Urinary bladder (tissue), 4 donors: ENCODE results near the gene ATRN. TPM values are rescaled to one million over a fixed set of nuclear protein-coding genes. Genes with fewer than 3 reads are reported as not detected.

Experiments
- DNase-seq: peaks from one replicate; pipeline ENCODE4 v3.0.0-alpha.2; 2015; ENCODE audit errors: extremely low spot score
- H3K27ac ChIP-seq: one replicate; pipeline ENCODE4 v1.5.1; 2013; ENCODE audit warnings: low read depth, mild to moderate bottlenecking, moderate library complexity
- H3K36me3 ChIP-seq: one replicate; pipeline ENCODE4 v1.6.1; 2013; ENCODE audit warnings: mild to moderate bottlenecking, moderate library complexity; ENCODE audit not compliant: insufficient read depth
- H3K4me1 ChIP-seq: one replicate; pipeline ENCODE4 v1.6.1; 2013; ENCODE audit warnings: mild to moderate bottlenecking, moderate library complexity; ENCODE audit not compliant: insufficient read depth
- H3K4me3 ChIP-seq: one replicate; pipeline ENCODE4 v1.5.1; 2013; ENCODE audit warnings: low read depth, low read length
- WGBS: extraction: QIAGEN DNeasy Blood & Tissue Kit; methylation state at CpG from one replicate; pipeline ENCODE4 v1.1.7; 2013; 5-methylcytosine and 5-hydroxymethylcytosine counted together
- polyA plus RNA-seq: library from polyadenylated mRNA; stranded (reverse); fragments of 200-250 nt; gene quantifications from one replicate; pipeline ENCODE4 v1.2.3, GENCODE V29; 2013
- total RNA-seq: library from RNA; depleted of rRNA; stranded (reverse); fragments of >200 nt; gene quantifications from one replicate; pipeline ENCODE4 v1.2.3, GENCODE V29; 2014
- donor health status: healthy with polysubstance abuse.
- donor health status: healthy.

Gene ATRN
- total and polyA plus RNA-seq, 2 donors: 15.2 to 37.6 TPM

DNA sequence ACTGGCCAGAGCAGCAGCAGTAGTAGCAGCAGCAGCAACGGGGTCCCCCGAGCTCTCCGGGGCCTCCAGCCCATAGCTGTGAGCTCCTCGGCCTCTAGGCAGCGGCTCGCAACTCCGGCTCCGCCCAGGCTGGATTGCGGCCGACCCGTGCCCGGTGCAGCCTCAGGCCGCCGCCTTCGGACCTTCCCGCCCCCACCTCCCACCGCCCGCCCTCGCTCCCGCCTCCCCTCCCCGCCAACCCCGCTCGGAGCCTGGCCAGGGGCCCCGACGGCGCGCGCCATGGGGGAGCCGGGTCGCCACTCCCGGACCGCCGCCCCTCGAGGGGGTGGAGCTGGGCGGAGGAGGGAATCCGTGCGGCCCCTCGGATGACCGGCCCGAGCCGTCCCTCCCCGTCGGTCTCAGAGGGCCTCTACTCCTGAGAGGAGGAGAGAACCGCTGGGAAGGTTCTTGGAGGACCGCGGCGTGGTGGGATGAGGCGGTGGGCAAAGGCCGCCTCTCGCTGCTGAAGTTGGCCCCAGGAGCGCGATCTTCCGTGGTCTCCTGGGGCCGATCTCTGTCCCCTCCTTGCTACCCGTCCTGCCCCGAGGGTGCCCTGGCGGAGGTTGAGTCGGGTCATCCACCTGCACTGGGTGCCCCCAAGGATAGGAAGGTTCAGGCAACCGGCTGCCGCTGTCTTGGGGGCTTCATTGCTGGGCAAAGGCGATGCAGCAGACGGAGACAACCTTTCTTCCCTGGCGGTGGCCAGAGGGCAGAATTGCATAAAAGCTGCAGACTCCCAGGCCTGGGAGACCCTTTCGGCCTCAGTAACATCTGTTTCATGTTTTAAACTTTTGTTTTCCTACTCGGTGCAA, 211.3 kb downstream of the ATRN start, which contains the start of gene ADAM33:
Gene ADAM33 (minus strand): TSS at position 80 of the 851 bp plus-strand sequence. CDS start 6 bp downstream, at position 74.
- 6% methylated on average over 61 of the region's 65 CpGs for WGBS
- no peak for DNase-seq
- Histone ChIP-seq H3K4me1 (peaks cover 1% of the 10 kb centered on the region), H3K4me3 (peak within 1 kb of the TSS; percentile 58), H3K27ac (peak within 1 kb of the TSS; percentile 76), H3K36me3 (no peaks in the 10 kb centered on the region)

DNA sequence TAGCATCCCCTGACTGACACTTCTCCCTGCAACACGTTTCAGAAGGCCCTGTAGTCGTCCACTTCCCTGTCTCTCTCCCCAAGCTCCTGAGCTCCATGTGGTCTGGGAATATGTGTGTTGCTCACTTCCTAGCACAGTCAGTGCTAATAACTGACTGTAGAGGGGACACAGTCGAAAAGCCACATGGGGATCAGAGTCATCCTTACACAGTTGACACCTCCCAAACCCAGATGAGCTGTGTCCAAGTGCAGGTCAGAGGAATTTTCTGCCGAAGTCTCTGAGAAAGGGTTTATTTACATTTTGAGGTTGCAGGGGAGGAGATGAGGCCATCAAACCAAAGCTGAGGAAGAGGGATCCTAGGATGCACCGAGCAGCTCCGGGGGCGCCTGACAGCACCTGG, 214.5 kb downstream of the ATRN start:
- Histone ChIP-seq H3K27ac (peak overlapping the region; percentile 25), H3K4me1 (peaks cover 1% of the 10 kb centered on the region), H3K36me3 (no peaks in the 10 kb centered on the region), H3K4me3 (no peak overlapping the region)
- DNase-seq: no peak
- 52% methylated on average over 7 of the region's 7 CpGs for WGBS

DNA sequence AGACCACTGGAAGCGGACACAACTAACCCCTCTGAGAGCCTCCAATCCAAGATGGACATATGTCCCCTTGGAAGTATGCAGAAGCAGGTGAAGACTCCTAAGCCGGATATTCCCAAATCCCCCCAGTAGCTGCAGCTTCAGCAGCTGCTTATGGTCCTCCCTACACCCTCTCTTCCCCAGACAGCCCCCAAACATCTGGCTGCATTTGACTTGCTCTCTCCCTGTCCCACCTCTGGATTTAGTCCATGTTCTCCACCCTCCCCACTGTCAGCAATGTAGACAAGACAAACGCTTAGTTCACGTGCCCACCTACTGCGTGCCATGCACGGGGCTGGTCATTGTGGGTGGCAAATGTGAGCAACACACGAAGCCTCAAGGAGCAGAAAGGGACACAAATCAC, 215.6 kb downstream of the ATRN start:
- no peaks in the 10 kb centered on the region for H3K36me3 ChIP-seq
- H3K27ac ChIP-seq: peak overlapping the region; percentile 41
- H3K4me1 ChIP-seq: peaks cover 1% of the 10 kb centered on the region
- no peak overlapping the region for H3K4me3 ChIP-seq
- DNase-seq: no peak
- 34% methylated on average over 7 of the region's 7 CpGs for WGBS

DNA sequence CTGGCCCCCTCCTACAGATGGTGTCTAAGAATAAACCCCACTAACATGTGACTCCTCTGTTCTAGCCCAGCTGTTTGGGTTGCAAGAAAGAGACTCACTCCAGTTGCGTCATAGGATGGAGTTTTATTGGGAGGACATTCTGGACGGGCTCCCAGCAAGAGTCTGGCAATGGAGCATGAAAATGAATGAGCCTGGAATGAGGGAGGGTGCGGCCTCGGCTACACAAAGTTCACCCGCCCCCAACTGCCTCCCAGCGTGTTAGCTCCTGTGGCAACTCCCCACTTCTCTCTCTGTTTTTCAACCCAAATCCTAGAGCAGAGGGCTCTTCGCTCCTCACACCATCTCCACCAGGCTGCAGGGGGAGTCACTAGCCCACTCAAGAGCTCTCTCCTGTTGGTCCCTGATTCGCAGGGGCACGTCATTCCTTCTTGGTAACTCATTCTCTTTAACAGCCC, 216.1 kb downstream of the ATRN start:
- Histone ChIP-seq H3K27ac (no peak overlapping the region), H3K36me3 (no peaks in the 10 kb centered on the region), H3K4me1 (peaks cover 1% of the 10 kb centered on the region), H3K4me3 (no peak overlapping the region)
- WGBS: 15% methylated on average over 9 of the region's 9 CpGs
- peak; percentile 92 for DNase-seq

DNA sequence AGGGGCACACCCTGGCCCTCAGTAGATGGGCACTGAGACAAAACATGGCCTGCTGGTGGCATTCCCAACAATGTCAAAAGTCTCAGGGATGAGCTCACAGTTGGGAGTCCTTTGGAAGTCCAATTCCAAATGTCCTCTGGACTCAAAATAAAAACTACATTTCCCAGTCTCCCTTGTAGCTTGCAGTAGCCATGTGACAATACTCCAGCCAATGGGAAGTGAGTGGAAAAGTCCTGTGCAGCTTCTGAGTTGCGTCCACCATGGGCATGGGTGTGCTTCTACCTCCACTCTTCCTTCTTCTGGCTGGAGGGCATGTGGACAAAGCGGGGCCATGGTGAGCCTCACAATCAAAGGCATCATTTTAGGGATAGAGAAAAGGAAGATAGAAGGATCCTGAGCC, 216.8 kb downstream of the ATRN start:
- no peaks in the 10 kb centered on the region for H3K4me1 ChIP-seq
- no peak for DNase-seq
- H3K36me3 ChIP-seq: no peaks in the 10 kb centered on the region
- H3K27ac ChIP-seq: no peak overlapping the region
- WGBS: 59% methylated on average over 2 of the region's 2 CpGs
- no peak overlapping the region for H3K4me3 ChIP-seq

DNA sequence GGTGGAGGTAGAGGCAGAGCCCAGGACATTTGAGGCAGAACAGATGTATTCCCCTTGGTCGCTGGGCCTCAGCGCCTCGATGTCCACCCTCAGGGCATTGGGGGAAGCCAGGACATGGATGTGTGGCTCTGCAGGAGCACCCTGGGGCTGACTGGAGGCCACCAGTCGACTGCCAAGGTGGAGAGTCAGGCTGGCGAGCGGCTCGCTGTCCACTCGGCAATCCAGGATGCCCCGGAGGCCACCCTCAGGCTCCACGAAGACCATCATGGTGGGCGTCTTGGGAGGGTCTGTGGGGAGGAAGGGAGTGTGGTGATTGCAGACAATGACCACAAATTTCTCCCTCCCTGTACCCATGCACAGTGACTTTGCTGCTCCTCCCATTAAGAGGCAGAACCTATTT, 219.2 kb downstream of the ATRN start:
- no peaks in the 10 kb centered on the region for H3K36me3 ChIP-seq
- no peak overlapping the region for H3K27ac ChIP-seq
- H3K4me3 ChIP-seq: no peak overlapping the region
- no peak for DNase-seq
- 94% methylated on average over 11 of the region's 11 CpGs for WGBS
- H3K4me1 ChIP-seq: no peaks in the 10 kb centered on the region

DNA sequence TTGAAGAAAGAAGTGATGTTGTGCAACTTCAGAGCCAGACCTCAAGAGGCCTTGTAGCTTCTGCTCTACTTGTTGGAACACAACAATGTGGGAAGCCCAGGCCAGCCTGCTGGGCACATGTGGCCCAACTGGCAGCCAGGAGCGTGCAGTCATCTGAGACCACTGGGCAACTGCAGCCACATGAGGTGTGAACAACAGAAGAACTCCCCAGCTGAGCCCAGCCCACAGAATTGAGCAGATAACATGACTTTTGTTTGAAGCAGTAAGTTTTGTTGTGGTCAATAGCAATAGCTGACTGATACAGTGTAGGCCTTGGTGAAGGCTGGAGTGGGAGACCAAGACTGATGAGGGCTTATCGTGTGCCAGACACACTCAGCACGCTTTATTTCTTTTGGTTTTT, 219.6 kb downstream of the ATRN start:
- Histone ChIP-seq H3K27ac (no peak overlapping the region), H3K4me1 (no peaks in the 10 kb centered on the region), H3K4me3 (no peak overlapping the region), H3K36me3 (no peaks in the 10 kb centered on the region)
- DNase-seq: no peak
- WGBS: over 99% methylated on average over 3 of the region's 3 CpGs

DNA sequence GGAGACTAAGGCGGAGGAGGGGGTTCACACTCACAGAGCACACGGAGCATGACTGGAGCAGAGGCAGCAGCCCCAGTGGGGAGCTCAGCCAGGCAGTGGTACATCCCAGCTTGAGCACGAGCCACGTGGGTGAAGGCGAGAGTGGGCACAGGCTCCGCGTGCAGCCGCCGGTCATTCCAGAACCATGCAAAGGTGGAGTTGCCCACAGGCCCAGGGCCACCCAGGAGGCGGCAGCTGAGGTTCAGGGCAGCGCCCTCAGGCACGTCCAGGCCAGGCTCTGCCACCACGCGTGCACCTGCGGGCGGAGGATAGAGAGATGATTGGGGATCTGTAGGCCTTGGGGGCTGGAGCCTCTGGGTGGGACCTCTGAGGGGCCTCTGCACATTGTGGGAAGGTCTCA, 220.5 kb downstream of the ATRN start:
- no peaks in the 10 kb centered on the region for H3K4me1 ChIP-seq
- no peak overlapping the region for H3K4me3 ChIP-seq
- 95% methylated on average over 16 of the region's 16 CpGs for WGBS
- no peak for DNase-seq
- no peaks in the 10 kb centered on the region for H3K36me3 ChIP-seq
- H3K27ac ChIP-seq: no peak overlapping the region

DNA sequence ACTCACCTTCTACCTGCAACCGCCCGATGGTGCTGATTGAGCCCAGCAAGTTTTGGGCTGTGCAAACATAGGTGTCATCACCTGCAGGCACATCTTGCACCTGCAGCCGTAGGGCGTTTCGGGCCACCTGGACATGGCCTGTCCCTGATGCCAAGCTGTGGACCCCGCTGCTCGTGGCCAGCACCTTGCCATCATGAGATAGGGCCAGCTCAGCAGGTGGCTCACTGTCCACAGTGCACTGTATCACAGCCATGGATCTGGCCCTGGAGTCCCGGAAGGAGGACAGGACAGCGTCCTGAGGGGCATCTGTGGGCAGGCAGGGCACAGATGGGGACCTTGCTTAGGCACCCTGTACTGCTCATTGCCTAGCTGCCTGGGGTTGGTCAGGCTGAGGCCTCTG, 221.1 kb downstream of the ATRN start:
- Histone ChIP-seq H3K36me3 (no peaks in the 10 kb centered on the region), H3K27ac (no peak overlapping the region), H3K4me3 (no peak overlapping the region), H3K4me1 (no peaks in the 10 kb centered on the region)
- 88% methylated on average over 9 of the region's 9 CpGs for WGBS
- DNase-seq: no peak

DNA sequence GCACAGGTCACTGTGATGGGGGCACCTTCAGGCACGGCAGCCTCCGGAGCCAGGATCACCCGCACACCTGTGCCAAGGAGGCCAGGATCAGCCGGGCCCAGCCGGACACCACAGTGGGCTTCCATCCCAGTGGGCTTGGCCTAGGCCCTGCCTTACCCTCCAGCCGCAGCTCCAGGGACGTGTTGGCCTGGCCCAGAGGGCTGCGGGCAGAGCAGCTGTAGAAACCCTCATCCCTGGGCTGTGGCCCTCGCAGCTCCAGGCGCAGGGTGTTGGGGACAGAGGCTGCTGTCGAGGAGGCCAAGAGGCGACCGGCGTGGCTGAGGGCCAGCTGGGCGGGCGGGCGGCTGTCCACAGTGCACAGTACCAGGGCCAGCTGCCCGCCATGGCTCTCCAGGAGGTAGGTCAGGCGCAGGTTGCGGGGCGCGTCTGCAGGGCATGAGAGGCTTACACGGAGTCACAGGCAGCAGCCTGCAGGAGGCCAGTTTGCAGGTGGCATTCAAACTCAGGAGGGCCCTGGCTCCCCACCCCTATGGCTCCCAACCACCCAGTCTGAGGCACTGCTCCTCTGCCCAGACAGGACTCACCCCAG, 222.0 kb downstream of the ATRN start:
- no peak for DNase-seq
- no peak overlapping the region for H3K4me3 ChIP-seq
- no peaks in the 10 kb centered on the region for H3K4me1 ChIP-seq
- H3K36me3 ChIP-seq: no peaks in the 10 kb centered on the region
- 93% methylated on average over 23 of the region's 23 CpGs for WGBS
- H3K27ac ChIP-seq: no peak overlapping the region

DNA sequence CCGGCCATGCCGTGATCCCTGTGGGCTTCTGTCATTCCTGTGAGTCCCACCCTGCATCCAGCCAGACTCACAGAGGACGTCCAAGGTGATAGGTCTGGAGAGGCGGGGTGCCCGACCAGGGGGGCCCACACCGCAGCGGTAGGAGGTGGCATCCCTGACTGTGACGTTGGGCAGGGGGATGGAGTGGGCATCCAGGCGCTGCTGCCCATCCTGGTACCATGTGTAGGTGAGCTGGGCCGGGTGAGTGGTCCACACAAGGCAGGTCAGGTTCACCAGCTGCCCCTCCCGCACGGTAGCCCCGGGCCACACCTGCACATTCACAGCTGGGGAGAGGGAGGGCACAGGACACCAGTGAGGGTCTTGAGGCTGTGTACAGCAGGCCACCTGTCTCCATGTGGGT, 222.6 kb downstream of the ATRN start:
- WGBS: 91% methylated on average over 13 of the region's 13 CpGs
- Histone ChIP-seq H3K4me3 (no peak overlapping the region), H3K36me3 (no peaks in the 10 kb centered on the region), H3K27ac (no peak overlapping the region), H3K4me1 (no peaks in the 10 kb centered on the region)
- DNase-seq: no peak

DNA sequence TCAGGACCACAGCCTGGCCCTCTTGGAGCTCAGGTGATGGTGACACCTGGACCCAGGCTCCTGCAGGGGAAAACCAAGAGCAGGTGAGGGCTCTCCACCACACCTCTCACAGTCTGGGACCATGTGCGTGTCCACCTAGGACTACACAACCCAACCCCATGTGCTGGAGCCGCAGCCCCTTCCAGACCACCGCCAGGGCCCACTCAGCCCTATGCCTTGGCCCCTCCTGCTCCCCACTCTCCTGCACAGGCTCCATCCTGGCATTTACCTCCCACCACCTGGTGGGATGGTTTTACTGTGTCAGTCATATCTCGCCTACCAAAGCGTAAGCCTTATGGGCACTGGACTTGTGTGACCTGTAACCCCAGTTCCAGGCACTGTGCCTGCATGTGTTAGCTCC, 224.0 kb downstream of the ATRN start:
- H3K36me3 ChIP-seq: no peaks in the 10 kb centered on the region
- no peak overlapping the region for H3K27ac ChIP-seq
- no peaks in the 10 kb centered on the region for H3K4me1 ChIP-seq
- DNase-seq: no peak
- H3K4me3 ChIP-seq: no peak overlapping the region
- 98% methylated on average over 5 of the region's 5 CpGs for WGBS

DNA sequence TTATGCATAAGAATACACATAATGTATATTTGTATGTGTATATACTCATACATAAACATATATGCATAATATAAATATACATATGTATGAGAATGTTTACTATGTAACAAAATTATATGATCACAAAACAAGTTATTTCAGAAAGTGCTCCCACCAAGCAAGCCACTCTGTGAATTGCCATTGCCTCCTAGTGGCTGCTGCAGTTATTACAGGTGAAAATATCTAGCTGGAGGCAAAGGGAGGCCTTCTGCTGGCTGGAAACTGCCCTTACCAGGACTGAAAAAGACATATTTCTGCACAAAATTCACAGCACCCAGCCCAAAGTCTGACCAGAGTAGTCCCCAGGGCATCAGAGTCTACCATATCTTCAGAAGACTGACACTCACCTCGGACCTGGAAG, 225.4 kb downstream of the ATRN start:
- H3K4me1 ChIP-seq: no peaks in the 10 kb centered on the region
- H3K36me3 ChIP-seq: no peaks in the 10 kb centered on the region
- H3K27ac ChIP-seq: no peak overlapping the region
- DNase-seq: no peak
- 96% methylated on average over 1 of the region's 1 CpG for WGBS
- no peak overlapping the region for H3K4me3 ChIP-seq
